ENCODE measurements around the gene ZCCHC24. TPM values are rescaled to one million over a fixed set of nuclear protein-coding genes. Genes with fewer than 3 reads are reported as not detected.

Gene ZCCHC24
- total and polyA plus RNA-seq, 7 donors = 11.2 to 112 (median 43.0) TPM

GRCh38 chr10:79349766-79350406 lies 95.5 kb downstream of the ZCCHC24 start:
- H3K9me3 ChIP-seq = no peaks in the 10 kb centered on the region
- 81 to 88% (median 83%) methylated on average over 5 to 6 of the region's 6 CpGs for WGBS, 3 donors
- intact Hi-C loops (cut with DNase I) = no loop called here
- H3K36me3 ChIP-seq (ENCODE audit: insufficient read depth in 1 of 2, low read depth in 1 of 2) = peaks cover 3 to 60% of the 10 kb centered on the region in 2 donors
- ATAC-seq (no peak), DNase-seq (no peak)
- H3K4me3 ChIP-seq = no peak overlapping the region
- peaks cover 18% of the 10 kb centered on the region for H3K4me1 ChIP-seq
- no peaks in the 10 kb centered on the region for H3K27me3 ChIP-seq (ENCODE audit: insufficient read depth in 3 of 3, low read length in 2 of 3)
- peak overlapping the region; percentile 92 for H3K27ac ChIP-seq
- TF ChIP-seq CTCF (IDR thresholded peaks at IDR 0.05) = no peak

- no peaks in the 10 kb centered on the region for H3K9me3 ChIP-seq
- ATAC-seq = no peak
- peaks cover 18% of the 10 kb centered on the region for H3K4me1 ChIP-seq
- H3K36me3 ChIP-seq (ENCODE audit: insufficient read depth in 1 of 2, low read depth in 1 of 2) = peaks cover 3 to 52% of the 10 kb centered on the region in 2 donors
- H3K27me3 ChIP-seq (ENCODE audit: insufficient read depth in 3 of 3, low read length in 2 of 3) = no peaks in the 10 kb centered on the region
- intact Hi-C loops (cut with DNase I) = no loop called here
- no peak for TF ChIP-seq CTCF (IDR thresholded peaks at IDR 0.05)
- H3K27ac ChIP-seq = peak overlapping the region; percentile 92
- WGBS, 3 donors = 61 to 74% (median 64%) methylated on average over 6 of the region's 6 CpGs
- no peak for DNase-seq
- H3K4me3 ChIP-seq = peak overlapping the region; percentile 85
Measured at GRCh38 chr10:79349072-79349491, 96.3 kb downstream of the ZCCHC24 start.

- H3K36me3 ChIP-seq (ENCODE audit: insufficient read depth in 1 of 2, low read depth in 1 of 2) = peaks cover 3 to 47% of the 10 kb centered on the region in 2 donors
- ATAC-seq (no peak), DNase-seq (peak in 1 of 2 donors; percentile 70)
- peak overlapping the region; percentile 92 for H3K27ac ChIP-seq
- peaks cover 18% of the 10 kb centered on the region for H3K4me1 ChIP-seq
- no peaks in the 10 kb centered on the region for H3K27me3 ChIP-seq (ENCODE audit: insufficient read depth in 3 of 3, low read length in 2 of 3)
- TF ChIP-seq CTCF (IDR thresholded peaks at IDR 0.05) = no peak
- WGBS, 3 donors = 46 to 65% (median 55%) methylated on average over 3 of the region's 3 CpGs
- H3K9me3 ChIP-seq = no peaks in the 10 kb centered on the region
- intact Hi-C loops (cut with DNase I) = no loop called here
- H3K4me3 ChIP-seq = peak overlapping the region; percentile 85
Measured at GRCh38 chr10:79348640-79348988, 96.8 kb downstream of the ZCCHC24 start.

GRCh38 chr10:79347894-79348639 lies 97.4 kb downstream of the ZCCHC24 start:
- TF ChIP-seq CTCF (IDR thresholded peaks at IDR 0.05) = no peak
- Histone ChIP-seq H3K4me1 (peaks cover 16% of the 10 kb centered on the region), H3K27ac (peak overlapping the region; percentile 92), H3K36me3 (ENCODE audit: insufficient read depth in 1 of 2, low read depth in 1 of 2) (peaks cover 3 to 42% of the 10 kb centered on the region in 2 donors), H3K4me3 (peak overlapping the region; percentile 85), H3K27me3 (ENCODE audit: insufficient read depth in 3 of 3, low read length in 2 of 3) (no peaks in the 10 kb centered on the region), H3K9me3 (no peaks in the 10 kb centered on the region)
- intact Hi-C loops (cut with DNase I) = no loop called here
- peak; percentile 82 to 87 for DNase-seq
- 6 to 8% (median 6%) methylated on average over 30 to 34 of the region's 34 CpGs for WGBS, 3 donors
- peak; percentile 70 to 78 (median 76) for ATAC-seq
